GM12878 (cell line): ENCODE measurements around the gene FAM234A. TPM values are rescaled to one million over a fixed set of nuclear protein-coding genes. Genes with fewer than 3 reads are reported as not detected.
A peak's percentile ranks its signal among the peaks of the same experiment; 100 is the strongest.

Experiments used
- ATAC-seq: fragments of 200-7000 bp; cut with Tn5 transposase; 3 replicates; pipeline ENCODE4 v1.9.1; 2020; ENCODE audit warnings: mild to moderate bottlenecking, moderate library complexity
- BruUV-seq: library from RNA; stranded (reverse); fragments of 400-500 nt; replicated peaks from 2 replicates; lab custom pipeline; 2021; lab: Mats Ljungman, UMichigan
- CTCF ChIA-PET: fragments of 300-600 bp; sonication (Branson Sonifier 250); formaldehyde crosslinking; extraction: SDS; loops from one replicate; lab custom pipeline; 2021; ENCODE audit warnings: inconsistent platforms; lab: Yijun Ruan, JAX
- POLR2A ChIA-PET: fragments of 350-600 bp; formaldehyde crosslinking; extraction: SDS; loops from one replicate; lab custom pipeline; 2021; ENCODE audit warnings: inconsistent platforms; lab: Charles Lee
- RAD21 ChIA-PET: fragments of 300-600 bp; sonication (Branson Sonifier 250); formaldehyde crosslinking; loops from one replicate; lab custom pipeline; 2023; ENCODE audit warnings: antibody characterized with exemption; ENCODE audit not compliant: unreplicated experiment; lab: Charles Lee
- SMC1A ChIA-PET: fragments of 300-600 bp; sonication (Branson Sonifier 250); formaldehyde crosslinking; loops from one replicate; lab custom pipeline; 2023; ENCODE audit not compliant: unreplicated experiment, uncharacterized antibody; lab: Charles Lee
- DNase-seq: peaks from one replicate; pipeline ENCODE4 v3.0.0-alpha.2; 2011; ENCODE audit warnings: low read depth, low spot score
- FAIRE-seq: peaks from 3 replicates; lab custom pipeline; 2011; peaks lifted over from hg19 to GRCh38; lab: Jason Lieb, UNC
- H2AFZ ChIP-seq: 2 replicates; pipeline ENCODE4 v1.6.0; 2011; ENCODE audit warnings: low read depth, low read length, control low read depth; ENCODE audit not compliant: control insufficient read depth
- H3K27ac ChIP-seq: 2 replicates; pipeline ENCODE4 v1.5.1; 2011; ENCODE audit warnings: control low read depth; ENCODE audit not compliant: control insufficient read depth, insufficient read depth
- H3K27me3 ChIP-seq, 2 experiments: replicated peaks in 1 of 2; 2 replicates each; pipeline versions ENCODE4 v1.6.0 to v1.6.1; 2011; ENCODE audit warnings: low read length in 1 of 2; ENCODE audit not compliant: control insufficient read depth in 2 of 2, insufficient read depth in 2 of 2
- H3K36me3 ChIP-seq, 2 experiments: 2 replicates each; pipeline ENCODE4 v1.5.1; 2011; ENCODE audit warnings: low read length in 1 of 2; ENCODE audit not compliant: control insufficient read depth in 2 of 2, insufficient read depth in 2 of 2
- H3K4me1 ChIP-seq: 2 replicates; pipeline ENCODE4 v1.6.1; 2011; ENCODE audit warnings: mild to moderate bottlenecking, low read length, moderate library complexity, mixed read lengths; ENCODE audit not compliant: control insufficient read depth, insufficient read depth
- H3K4me2 ChIP-seq: 2 replicates; pipeline ENCODE4 v1.6.0; 2011; ENCODE audit warnings: control low read depth; ENCODE audit not compliant: control insufficient read depth, insufficient read depth
- H3K4me3 ChIP-seq: fragments of 200-600 bp; sonication (generic); 2 replicates; pipeline ENCODE4 v1.5.1; 2016
- H3K79me2 ChIP-seq: 2 replicates; pipeline ENCODE4 v1.6.0; 2011; ENCODE audit warnings: low read length; ENCODE audit not compliant: control insufficient read depth, insufficient read depth
- H3K9ac ChIP-seq: 2 replicates; pipeline ENCODE4 v1.8.0; 2011; ENCODE audit warnings: low read length, control low read depth, mixed read lengths; ENCODE audit not compliant: control insufficient read depth, insufficient read depth
- H3K9me3 ChIP-seq: replicated peaks from 3 replicates; pipeline ENCODE4 v1.5.1; 2011; ENCODE audit warnings: mild to moderate bottlenecking, low read length; ENCODE audit not compliant: control insufficient read depth, insufficient read depth
- H4K20me1 ChIP-seq: 2 replicates; pipeline ENCODE4 v1.6.0; 2011; ENCODE audit not compliant: control insufficient read depth, insufficient read depth
- EED ChIP-seq: sonication (generic); IDR thresholded peaks from 2 replicates; pipeline ENCODE4 v1.6.1; 2016; ENCODE audit warnings: antibody characterized with exemption, low read depth
- POLR2A ChIP-seq: IDR thresholded peaks from 2 replicates; pipeline ENCODE4 v1.6.1; 2011; ENCODE audit warnings: low read depth, mild to moderate bottlenecking, low read length
- WGBS: methylation state at CpG from one replicate; pipeline ENCODE4 v1.1.6; 2016; ENCODE audit warnings: low lambda C conversion rate; ENCODE audit not compliant: insufficient replicate concordance, insufficient coverage; ENCODE audit errors: missing lambda C conversion rate; 5-methylcytosine and 5-hydroxymethylcytosine counted together
- in situ Hi-C: fragments of 300-500 bp; cut with MboI; formaldehyde crosslinking; loops from 9 replicates; pipeline ENCODE4 v1.14.3; 2018; ENCODE audit warnings: mixed read lengths
- intact Hi-C: fragments of 100-400 bp; cut with micrococcal nuclease; formaldehyde crosslinking; loops from one replicate; pipeline ENCODE4 v1.14.2; 2022; ENCODE audit not compliant: unreplicated experiment
- polyA plus RNA-seq, 11 experiments: library from polyadenylated mRNA; depleted of rRNA in 4 of 11; unstranded in 6 of 11; stranded (reverse) in 5 of 11; fragments of >200 nt; fragmentation: Nextera tagmentation in 4 of 11; fragmentation: Illumina TruSeq in 1 of 11; extraction: Ambion mirVana in 4 of 11; extraction: Trizol in 1 of 11; gene quantifications; 1 replicate in 1 of 11; 2 replicates in 10 of 11; pipeline versions ENCODE4 v1.2.1 to v1.2.3, GENCODE V29; 2011 to 2016; ENCODE audit warnings: inconsistent platforms in 2 of 11, missing spikeins in 2 of 11, low read depth in 1 of 11
- total RNA-seq, 4 experiments: library from RNA; depleted of rRNA in 3 of 4; stranded (reverse); fragments of >200 nt in 3 of 4; fragmentation: Illumina TruSeq in 1 of 4; extraction: Trizol in 1 of 4; gene quantifications; 2 replicates each; pipeline versions ENCODE4 v1.2.1 to v1.2.3, GENCODE V29; 2013 to 2021
- TF ChIP-seq, protein P1 (sequence below): fragments of 450-650 bp; IDR thresholded peaks from 2 replicates; pipeline ENCODE4 v1.6.1; 2017; ENCODE audit warnings: mild to moderate bottlenecking, low read depth, inconsistent platforms; ENCODE audit not compliant: poor library complexity, severe bottlenecking

Gene FAM234A
- total and polyA plus RNA-seq, 10 of the 15 experiments (the other 5 are each of a cell fraction or from before 2014, with no cell fraction given) = 1.6 to 37.6 (median 17.3) TPM

DNA sequence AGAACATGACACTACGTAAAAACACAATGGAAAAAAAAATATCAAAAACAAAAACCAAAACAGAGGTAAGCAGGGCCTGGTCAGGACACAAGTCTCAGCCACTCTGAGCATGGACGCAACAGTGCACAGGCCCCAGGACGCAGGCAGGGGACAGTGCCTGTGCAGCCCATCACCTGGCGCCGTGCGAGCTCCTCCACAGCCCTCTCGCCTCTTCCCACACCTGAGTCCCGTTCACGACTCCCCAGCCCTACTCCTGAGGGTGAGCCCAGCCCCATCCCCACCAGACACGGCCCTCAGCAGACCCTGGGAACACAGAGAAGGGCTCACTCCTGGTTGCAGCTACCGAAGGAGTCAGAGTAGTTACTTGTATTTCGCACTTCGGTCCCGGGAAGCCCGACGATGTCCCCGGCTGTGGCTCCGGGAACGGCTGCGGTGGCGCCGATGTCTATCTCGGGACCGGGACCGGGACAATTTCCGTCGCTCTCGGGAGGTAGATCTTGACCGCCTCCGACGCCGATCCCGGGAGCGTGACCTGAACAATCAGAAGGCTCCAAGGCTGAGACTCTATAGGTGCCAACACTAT, 44.9 kb upstream of the FAM234A start:
- Histone ChIP-seq H3K79me2 (no peaks in the 10 kb centered on the region), H3K9ac (no peak overlapping the region), H3K27me3 (no peaks in the 10 kb centered on the region), H3K4me2 (no peak overlapping the region), H3K36me3 (peaks cover 17 to 23% of the 10 kb centered on the region in 2 experiments), H3K4me3 (no peak overlapping the region), H2AFZ (no peak overlapping the region), H3K9me3 (no peaks in the 10 kb centered on the region), H4K20me1 (no peaks in the 10 kb centered on the region), H3K4me1 (no peaks in the 10 kb centered on the region), H3K27ac (no peak overlapping the region)
- FAIRE-seq (no peak), ATAC-seq (no peak), DNase-seq (no peak)
- CTCF ChIA-PET = interaction anchor here (1.5 to 1.6 kb wide), 2 partner anchors 82 to 171 kb away, joined by 3 to 5 read pairs; no protein-coding TSS in a partner anchor
- 97% methylated on average over 34 of the region's 34 CpGs for whole genome bisulfite sequencing
- intact Hi-C loops (no loop called here), in situ Hi-C loops (no loop called here)
- RAD21 ChIA-PET = no interaction called here
- TF ChIP-seq EED (no peak), POLR2A (peak; percentile 47; the same call in 1 of the 2 replicates)
- SMC1A ChIA-PET = interaction anchor here (0.6 to 0.7 kb wide), 2 partner anchors 39 to 93 kb away, joined by 3 read pairs; no protein-coding TSS in a partner anchor
- TSS peak; percentile 43 for BruUV-seq
- POLR2A ChIA-PET = no interaction called here

- POLR2A ChIA-PET = interaction anchor here (1.0 kb wide), 1 partner anchor 157 kb away, joined by 3 read pairs; no protein-coding TSS in a partner anchor
Measured at GRCh38 chr16:191831-192230, 42.8 kb upstream of the FAM234A start.

More at GRCh38 chr16:191831-192230, 42.8 kb upstream of the FAM234A start:
- peaks cover 18 to 30% of the 10 kb centered on the region in 2 experiments for H3K36me3 ChIP-seq
- TF ChIP-seq, protein P1, sequence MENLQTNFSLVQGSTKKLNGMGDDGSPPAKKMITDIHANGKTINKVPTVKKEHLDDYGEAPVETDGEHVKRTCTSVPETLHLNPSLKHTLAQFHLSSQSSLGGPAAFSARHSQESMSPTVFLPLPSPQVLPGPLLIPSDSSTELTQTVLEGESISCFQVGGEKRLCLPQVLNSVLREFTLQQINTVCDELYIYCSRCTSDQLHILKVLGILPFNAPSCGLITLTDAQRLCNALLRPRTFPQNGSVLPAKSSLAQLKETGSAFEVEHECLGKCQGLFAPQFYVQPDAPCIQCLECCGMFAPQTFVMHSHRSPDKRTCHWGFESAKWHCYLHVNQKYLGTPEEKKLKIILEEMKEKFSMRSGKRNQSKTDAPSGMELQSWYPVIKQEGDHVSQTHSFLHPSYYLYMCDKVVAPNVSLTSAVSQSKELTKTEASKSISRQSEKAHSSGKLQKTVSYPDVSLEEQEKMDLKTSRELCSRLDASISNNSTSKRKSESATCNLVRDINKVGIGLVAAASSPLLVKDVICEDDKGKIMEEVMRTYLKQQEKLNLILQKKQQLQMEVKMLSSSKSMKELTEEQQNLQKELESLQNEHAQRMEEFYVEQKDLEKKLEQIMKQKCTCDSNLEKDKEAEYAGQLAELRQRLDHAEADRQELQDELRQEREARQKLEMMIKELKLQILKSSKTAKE = no peak
- TF ChIP-seq, all 136 proteins: peak for 0
- in situ Hi-C loops (no loop called here), intact Hi-C loops (no loop called here)
- no peaks in the 10 kb centered on the region for H3K9me3 ChIP-seq
- no peak overlapping the region for H3K27ac ChIP-seq
- no peak overlapping the region for H3K4me2 ChIP-seq
- WGBS = 85% methylated on average over 4 of the region's 4 CpGs
- ChIA-PET RAD21 (interaction anchor here (1.3 kb wide), 1 partner anchor 36 kb away, joined by 3 read pairs; no protein-coding TSS in a partner anchor), SMC1A (interaction anchor here (0.9 kb wide), 1 partner anchor 37 kb away, joined by 3 read pairs; no protein-coding TSS in a partner anchor), CTCF (interaction anchor here (0.6 to 0.8 kb wide), 2 partner anchors 9 to 37 kb away, joined by 3 read pairs; no protein-coding TSS in a partner anchor)
- H3K79me2 ChIP-seq = no peaks in the 10 kb centered on the region
- no peak overlapping the region for H3K4me3 ChIP-seq
- H3K27me3 ChIP-seq = no peaks in the 10 kb centered on the region
- no peak overlapping the region for H2AFZ ChIP-seq
- no peaks in the 10 kb centered on the region for H3K4me1 ChIP-seq
- DNase-seq = no peak
- BruUV-seq = no TSS peak
- no peak for ATAC-seq
- H3K9ac ChIP-seq = no peak overlapping the region
- no peak for FAIRE-seq
- H4K20me1 ChIP-seq = no peaks in the 10 kb centered on the region
